Measurements from ENCODE around the gene SCAPER.
"Not testable (repeated sequence)": the region's sequence is repeated elsewhere in the genome, so short reads cannot be mapped to it uniquely, and the experiment has no call there.

Gene SCAPER

GRCh38 chr15:76753131-76753530 is 152.0 kb downstream of the SCAPER start:
- TF ChIP-seq CTCF (IDR thresholded peaks at IDR 0.05; ENCODE audit: low read depth, low read length) (no peak), EZH2phosphoT487 (IDR thresholded peaks at IDR 0.05; ENCODE audit: low read depth) (no peak)

GRCh38 chr15:76752549-76752948 is 152.6 kb downstream of the SCAPER start:
- Histone ChIP-seq H3K9me3 (ENCODE audit: insufficient read depth, low read length) (no peaks in the 10 kb centered on the region), H3K79me2 (ENCODE audit: low read length) (no peaks in the 10 kb centered on the region), H2AFZ (ENCODE audit: low read depth, low read length) (no peak overlapping the region), H3K36me3 (replicated peaks; ENCODE audit: low read depth, low read length) (peaks cover 4% of the 10 kb centered on the region), H3K27me3 (ENCODE audit: low read depth, low read length) (no peaks in the 10 kb centered on the region), H3K4me1 (ENCODE audit: low read length) (peaks cover 15% of the 10 kb centered on the region), H3K4me2 (ENCODE audit: low read length) (no peak overlapping the region), H3K4me3 (ENCODE audit: low read length) (no peak overlapping the region), H3K9ac (ENCODE audit: low read length) (no peak overlapping the region), H4K20me1 (ENCODE audit: insufficient read depth, low read length) (no peaks in the 10 kb centered on the region), H3K27ac (ENCODE audit: low read length) (no peak overlapping the region)
- no peak for TF ChIP-seq CTCF (IDR thresholded peaks at IDR 0.05; ENCODE audit: low read depth, low read length)

More at GRCh38 chr15:76753131-76753530, 152.0 kb downstream of the SCAPER start:
- H3K27me3 ChIP-seq (ENCODE audit: low read depth, low read length) = no peaks in the 10 kb centered on the region
- H3K4me2 ChIP-seq (ENCODE audit: low read length) = no peak overlapping the region
- no peak overlapping the region for H3K27ac ChIP-seq (ENCODE audit: low read length)
- no peak overlapping the region for H3K4me3 ChIP-seq (ENCODE audit: low read length)
- peaks cover 4% of the 10 kb centered on the region for H3K36me3 ChIP-seq (replicated peaks; ENCODE audit: low read depth, low read length)
- H4K20me1 ChIP-seq (ENCODE audit: insufficient read depth, low read length) = no peaks in the 10 kb centered on the region
- H3K79me2 ChIP-seq (ENCODE audit: low read length) = no peaks in the 10 kb centered on the region
- H2AFZ ChIP-seq (ENCODE audit: low read depth, low read length) = no peak overlapping the region
- H3K9me3 ChIP-seq (ENCODE audit: insufficient read depth, low read length) = no peaks in the 10 kb centered on the region
- H3K9ac ChIP-seq (ENCODE audit: low read length) = no peak overlapping the region
- H3K4me1 ChIP-seq (ENCODE audit: low read length) = peaks cover 15% of the 10 kb centered on the region

- no peak for TF ChIP-seq CTCF (IDR thresholded peaks at IDR 0.05; ENCODE audit: low read depth, low read length)
- TF ChIP-seq EZH2phosphoT487 (IDR thresholded peaks at IDR 0.05; ENCODE audit: low read depth) = no peak
- Histone ChIP-seq H3K4me3 (ENCODE audit: low read length) (no peak overlapping the region), H2AFZ (ENCODE audit: low read depth, low read length) (no peak overlapping the region), H3K9ac (ENCODE audit: low read length) (no peak overlapping the region), H3K4me1 (ENCODE audit: low read length) (peaks cover 14% of the 10 kb centered on the region), H3K36me3 (replicated peaks; ENCODE audit: low read depth, low read length) (peaks cover 16% of the 10 kb centered on the region), H3K27me3 (ENCODE audit: low read depth, low read length) (no peaks in the 10 kb centered on the region), H3K79me2 (ENCODE audit: low read length) (no peaks in the 10 kb centered on the region), H3K4me2 (ENCODE audit: low read length) (no peak overlapping the region), H3K9me3 (ENCODE audit: insufficient read depth, low read length) (no peaks in the 10 kb centered on the region), H4K20me1 (ENCODE audit: insufficient read depth, low read length) (no peaks in the 10 kb centered on the region), H3K27ac (ENCODE audit: low read length) (no peak overlapping the region)
These were observed 167.6 kb downstream of the SCAPER start for GRCh38 chr15:76737573-76737972.

GRCh38 chr15:76732321-76732720 is 172.8 kb downstream of the SCAPER start:
- H3K4me3 ChIP-seq (ENCODE audit: low read length); H3K9ac ChIP-seq (ENCODE audit: low read length); H3K27me3 ChIP-seq (ENCODE audit: low read depth, low read length); H3K4me1 ChIP-seq (ENCODE audit: low read length); H4K20me1 ChIP-seq (ENCODE audit: insufficient read depth, low read length); H3K4me2 ChIP-seq (ENCODE audit: low read length); H3K36me3 ChIP-seq (replicated peaks; ENCODE audit: low read depth, low read length); H3K79me2 ChIP-seq (ENCODE audit: low read length); H3K27ac ChIP-seq (ENCODE audit: low read length); H3K9me3 ChIP-seq (ENCODE audit: insufficient read depth, low read length); H2AFZ ChIP-seq (ENCODE audit: low read depth, low read length): not testable (repeated sequence)
- peak; percentile 15 for TF ChIP-seq CTCF (IDR thresholded peaks at IDR 0.05; ENCODE audit: low read depth, low read length)

Data from OCI-LY3 (cell line).